Stomach (tissue), 9 donors: ENCODE measurements around the gene PLEKHA6. TPM values are rescaled to one million over a fixed set of nuclear protein-coding genes. Genes with fewer than 3 reads are reported as not detected.
A peak's percentile ranks its signal among the peaks of the same experiment; 100 is the strongest.

Experiments used
- DNase-seq, 2 donors: peaks; one replicate each; pipeline versions ENCODE4 v3.0.0 to v3.0.0-alpha.2; 2013 to 2019
- H3K27ac ChIP-seq, 5 donors: fragments of 200-600 bp in 4 of 5; sonication (generic) in 4 of 5; one replicate each; pipeline ENCODE4 v1.5.1; 2013 to 2019; ENCODE audit warnings: mild to moderate bottlenecking in 1 of 5, moderate library complexity in 1 of 5
- H3K27me3 ChIP-seq, 3 donors: fragments of 200-600 bp; sonication (generic); one replicate each; pipeline ENCODE4 v1.5.1; 2017 to 2019; ENCODE audit warnings: mixed run types in 1 of 3
- H3K36me3 ChIP-seq, 4 donors: fragments of 200-600 bp; sonication (generic); 1 replicate in 3 of 4; 2 replicates in 1 of 4; pipeline ENCODE4 v1.5.1; 2016 to 2019
- H3K4me1 ChIP-seq, 4 donors: fragments of 200-600 bp; sonication (generic); one replicate each; pipeline ENCODE4 v1.5.1; 2016 to 2019
- H3K4me3 ChIP-seq, 4 donors: fragments of 200-600 bp; sonication (generic) in 3 of 4; one replicate each; pipeline ENCODE4 v1.5.1; 2016 to 2019; ENCODE audit warnings: mild to moderate bottlenecking in 1 of 4
- H3K9me3 ChIP-seq, 4 donors: fragments of 200-600 bp; sonication (generic); one replicate each; pipeline ENCODE4 v1.5.1; 2016 to 2019
- EP300 ChIP-seq: sonication (generic); formaldehyde crosslinking; IDR thresholded peaks from one replicate; pipeline ENCODE4 v1.6.1; 2017; ENCODE audit warnings: antibody characterized with exemption
- POLR2A ChIP-seq, 4 donors: fragments of 450-650 bp; IDR thresholded peaks; one replicate each; pipeline ENCODE4 v1.6.1; 2016; ENCODE audit warnings: antibody characterized with exemption in 4 of 4, control low read depth in 2 of 4, mild to moderate bottlenecking in 1 of 4, moderate library complexity in 1 of 4
- POLR2AphosphoS5 ChIP-seq, 3 donors: sonication (generic); formaldehyde crosslinking; IDR thresholded peaks; one replicate each; pipeline ENCODE4 v1.6.1; 2016; ENCODE audit warnings: antibody characterized with exemption in 3 of 3
- WGBS, 5 donors: extraction: QIAGEN DNeasy Blood & Tissue Kit in 3 of 5; methylation state at CpG; one replicate each; pipeline versions ENCODE4 v1.1.5 to v1.1.7; 2013 to 2018; 5-methylcytosine and 5-hydroxymethylcytosine counted together
- intact Hi-C: fragments of 100-400 bp; cut with DNase I; formaldehyde crosslinking; loops from one replicate; pipeline ENCODE4 v1.15.1; 2023; ENCODE audit warnings: low total_unique reads
- polyA plus RNA-seq, 3 donors: library from polyadenylated mRNA; stranded (reverse); fragments of 200-250 nt; gene quantifications; one replicate each; pipeline ENCODE4 v1.2.3, GENCODE V29; 2013
- total RNA-seq, 5 donors: library from RNA; depleted of rRNA; stranded (reverse); fragments of >200 nt; gene quantifications; one replicate each; pipeline versions ENCODE4 v1.1.0 to v1.2.3, GENCODE V29; 2014 to 2016
- TF ChIP-seq, protein P1 (sequence below), 7 experiments: fragments of 450-650 bp in 4 of 7; fragments of 200-600 bp in 3 of 7; sonication (generic) in 3 of 7; IDR thresholded peaks; one replicate each; pipeline ENCODE4 v1.5.1; 2016 to 2019; ENCODE audit warnings: antibody characterized with exemption in 7 of 7, control low read depth in 2 of 7, mild to moderate bottlenecking in 1 of 7
- donor health status: healthy with polysubstance abuse.
- donor health status: Bipolar disorder and iron deficiency.
- donor health status: healthy.

Gene PLEKHA6
- total and polyA plus RNA-seq, 8 donors: 6.4 to 97.9 (median 34.8) TPM

DNA sequence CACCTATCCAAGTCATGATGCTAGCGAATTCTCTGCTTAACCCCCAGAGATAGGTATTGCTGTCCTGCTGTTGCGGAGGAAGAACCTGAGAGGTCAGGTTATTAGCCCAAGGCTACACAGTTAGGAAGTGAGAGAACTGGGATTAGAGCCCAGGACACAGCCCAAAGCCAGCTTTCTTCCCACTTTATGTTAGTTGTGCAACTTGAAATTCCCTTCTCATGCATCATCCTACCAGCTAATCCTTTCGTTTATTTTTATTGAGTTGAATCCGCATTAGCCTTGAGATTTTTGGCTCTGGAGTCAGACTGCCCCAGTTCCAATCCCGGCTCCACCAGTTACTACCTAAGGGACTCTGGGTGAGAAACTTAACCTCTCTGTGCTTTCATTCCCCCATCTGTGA is 65.4 kb downstream of the PLEKHA6 start:
- TF ChIP-seq POLR2A (IDR thresholded peaks at IDR 0.05) (no peak), POLR2AphosphoS5 (IDR thresholded peaks at IDR 0.05) (peak; percentile 61 to 87 (median 61)), EP300 (no peak)
- TF ChIP-seq, protein P1, sequence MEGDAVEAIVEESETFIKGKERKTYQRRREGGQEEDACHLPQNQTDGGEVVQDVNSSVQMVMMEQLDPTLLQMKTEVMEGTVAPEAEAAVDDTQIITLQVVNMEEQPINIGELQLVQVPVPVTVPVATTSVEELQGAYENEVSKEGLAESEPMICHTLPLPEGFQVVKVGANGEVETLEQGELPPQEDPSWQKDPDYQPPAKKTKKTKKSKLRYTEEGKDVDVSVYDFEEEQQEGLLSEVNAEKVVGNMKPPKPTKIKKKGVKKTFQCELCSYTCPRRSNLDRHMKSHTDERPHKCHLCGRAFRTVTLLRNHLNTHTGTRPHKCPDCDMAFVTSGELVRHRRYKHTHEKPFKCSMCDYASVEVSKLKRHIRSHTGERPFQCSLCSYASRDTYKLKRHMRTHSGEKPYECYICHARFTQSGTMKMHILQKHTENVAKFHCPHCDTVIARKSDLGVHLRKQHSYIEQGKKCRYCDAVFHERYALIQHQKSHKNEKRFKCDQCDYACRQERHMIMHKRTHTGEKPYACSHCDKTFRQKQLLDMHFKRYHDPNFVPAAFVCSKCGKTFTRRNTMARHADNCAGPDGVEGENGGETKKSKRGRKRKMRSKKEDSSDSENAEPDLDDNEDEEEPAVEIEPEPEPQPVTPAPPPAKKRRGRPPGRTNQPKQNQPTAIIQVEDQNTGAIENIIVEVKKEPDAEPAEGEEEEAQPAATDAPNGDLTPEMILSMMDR (IDR thresholded peaks at IDR 0.05): no peak
- DNase-seq: peak in 1 of 2 donors; percentile 67
- Histone ChIP-seq H3K9me3 (no peaks in the 10 kb centered on the region), H3K27ac (peak overlapping the region; percentile 32 to 83 (median 74)), H3K4me1 (peaks cover 28 to 79% (median 51%) of the 10 kb centered on the region in 4 donors), H3K4me3 (no peak overlapping the region), H3K27me3 (no peaks in the 10 kb centered on the region), H3K36me3 (no peaks in the 10 kb centered on the region)
- WGBS, 5 donors: 44 to 64% (median 53%) methylated on average over 5 of the region's 5 CpGs
- intact Hi-C loops: no loop called here

DNA sequence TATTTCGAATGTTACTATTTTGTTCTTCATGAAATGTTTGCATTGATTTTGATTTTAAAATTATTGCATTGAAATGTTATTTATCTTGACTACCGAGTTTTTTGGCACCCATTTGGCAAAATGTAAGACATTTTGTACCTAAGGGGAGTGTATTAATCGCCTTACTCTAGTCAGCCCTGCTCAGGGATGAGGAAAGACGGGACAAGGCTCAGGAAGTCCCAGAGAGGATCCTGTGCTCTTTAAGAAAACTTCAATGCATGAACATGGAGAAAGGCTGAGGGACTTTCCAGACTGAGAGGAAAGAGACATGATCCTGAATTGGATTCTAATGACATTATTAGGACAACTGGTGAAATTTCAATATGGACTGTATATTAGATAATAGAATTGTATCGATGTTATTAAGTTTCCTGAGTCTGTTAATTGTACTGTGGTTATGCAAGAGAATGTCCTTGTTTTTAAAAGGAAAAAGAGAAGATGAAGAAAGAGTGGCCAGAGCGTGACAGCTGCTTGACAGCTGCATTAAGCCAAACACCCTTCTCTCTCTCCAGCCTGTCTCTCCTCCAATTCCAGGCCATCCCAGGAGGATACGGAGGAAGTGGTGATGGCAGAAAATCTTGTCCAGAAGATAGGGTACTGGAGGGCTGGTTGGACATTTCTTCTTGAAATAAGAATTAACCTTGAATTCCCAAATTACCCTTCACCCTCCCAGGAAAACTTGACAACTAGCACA is 66.0 kb downstream of the PLEKHA6 start:
- H3K4me1 ChIP-seq: peaks cover 34 to 79% (median 52%) of the 10 kb centered on the region in 4 donors

DNA sequence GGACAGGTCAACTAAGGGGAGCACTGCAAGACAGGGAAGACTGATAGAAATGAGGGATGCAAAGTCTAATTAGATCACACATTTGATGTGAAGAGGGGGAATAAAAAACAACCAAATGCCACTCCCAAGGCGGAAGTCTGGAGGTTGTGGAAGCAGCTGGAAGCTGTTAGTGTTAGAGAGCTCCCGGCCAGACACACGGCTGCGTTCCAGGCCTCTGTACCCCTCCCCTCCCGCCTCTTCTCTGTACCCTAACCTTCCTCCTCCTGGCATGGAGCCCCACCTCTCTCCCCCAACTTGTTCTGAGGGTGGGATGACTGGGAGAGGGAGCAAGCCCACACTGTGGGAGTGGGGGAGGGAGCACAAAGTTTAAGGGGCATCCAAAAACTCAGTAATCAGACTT is 67.0 kb downstream of the PLEKHA6 start:
- Histone ChIP-seq H3K9me3 (no peaks in the 10 kb centered on the region), H3K4me3 (no peak overlapping the region), H3K36me3 (no peaks in the 10 kb centered on the region), H3K27ac (peak overlapping the region in 4 of 5 donors; percentile 23 to 83 (median 76)), H3K4me1 (peaks cover 40 to 80% (median 62%) of the 10 kb centered on the region in 4 donors), H3K27me3 (no peaks in the 10 kb centered on the region)
- WGBS, 5 donors: 41 to 70% (median 46%) methylated on average over 5 of the region's 5 CpGs
- DNase-seq: peak in 1 of 2 donors; percentile 44
- TF ChIP-seq, protein P1 (IDR thresholded peaks at IDR 0.05): no peak
- TF ChIP-seq POLR2AphosphoS5 (IDR thresholded peaks at IDR 0.05) (no peak), POLR2A (IDR thresholded peaks at IDR 0.05) (no peak), EP300 (no peak)
- intact Hi-C loops: no loop called here

More for the DNA sequence above, 66.0 kb downstream of the PLEKHA6 start:
- TF ChIP-seq POLR2A (IDR thresholded peaks at IDR 0.05): no peak
- peak in 1 of 3 donors; percentile 16 for TF ChIP-seq POLR2AphosphoS5 (IDR thresholded peaks at IDR 0.05)
- TF ChIP-seq EP300: no peak
- 68 to 74% (median 71%) methylated on average over 7 of the region's 7 CpGs for WGBS, 5 donors
- Histone ChIP-seq H3K9me3 (no peaks in the 10 kb centered on the region), H3K27me3 (no peaks in the 10 kb centered on the region), H3K4me3 (no peak overlapping the region), H3K27ac (peak overlapping the region in 4 of 5 donors; percentile 56 to 83 (median 76)), H3K36me3 (no peaks in the 10 kb centered on the region)
- intact Hi-C loops: no loop called here
- peak in 1 of 2 donors; percentile 43 for DNase-seq

DNA sequence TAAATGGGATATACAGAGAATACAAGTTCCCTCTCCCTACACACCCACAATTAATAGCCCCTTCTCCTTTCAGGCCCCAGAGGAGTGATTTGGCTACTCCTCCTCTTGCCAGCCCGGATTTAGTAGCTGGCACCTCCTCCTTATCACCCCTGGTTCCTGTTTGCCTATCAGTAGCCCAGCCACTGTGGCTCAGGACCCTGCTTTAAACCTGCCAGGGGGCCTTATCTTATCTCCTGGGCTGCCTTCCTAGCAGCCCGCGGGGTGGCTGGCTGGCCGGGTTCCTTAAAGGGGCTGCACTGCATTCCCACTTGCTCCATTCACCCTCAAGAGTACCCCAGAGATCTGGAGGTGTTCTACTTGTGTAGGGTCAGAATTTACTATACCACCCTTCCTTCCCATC is 70.4 kb downstream of the PLEKHA6 start:
- peak; percentile 51 to 56 for DNase-seq
- Histone ChIP-seq H3K4me3 (no peak overlapping the region), H3K9me3 (no peaks in the 10 kb centered on the region), H3K36me3 (no peaks in the 10 kb centered on the region), H3K27ac (peak overlapping the region; percentile 52 to 88 (median 80)), H3K4me1 (peaks cover 50 to 82% (median 65%) of the 10 kb centered on the region in 4 donors), H3K27me3 (no peaks in the 10 kb centered on the region)
- TF ChIP-seq EP300 (no peak), POLR2AphosphoS5 (IDR thresholded peaks at IDR 0.05) (peak in 2 of 3 donors; percentile 20 to 54), POLR2A (IDR thresholded peaks at IDR 0.05) (no peak)
- TF ChIP-seq, protein P1 (IDR thresholded peaks at IDR 0.05): no peak
- intact Hi-C loops: no loop called here
- WGBS, 5 donors: 21 to 44% (median 27%) methylated on average over 4 of the region's 4 CpGs
